ENCODE results near the gene MS4A18. TPM values are rescaled to one million over a fixed set of nuclear protein-coding genes. Genes with fewer than 3 reads are reported as not detected.
"Not testable (repeated sequence)": the region's sequence is repeated elsewhere in the genome, so short reads cannot be mapped to it uniquely, and the experiment has no call there.

Gene MS4A18
- not detected for total RNA-seq
- total RNA-seq (2013) = not detected
- 0 reads per million in 29 experiments for total RNA-seq

DNA sequence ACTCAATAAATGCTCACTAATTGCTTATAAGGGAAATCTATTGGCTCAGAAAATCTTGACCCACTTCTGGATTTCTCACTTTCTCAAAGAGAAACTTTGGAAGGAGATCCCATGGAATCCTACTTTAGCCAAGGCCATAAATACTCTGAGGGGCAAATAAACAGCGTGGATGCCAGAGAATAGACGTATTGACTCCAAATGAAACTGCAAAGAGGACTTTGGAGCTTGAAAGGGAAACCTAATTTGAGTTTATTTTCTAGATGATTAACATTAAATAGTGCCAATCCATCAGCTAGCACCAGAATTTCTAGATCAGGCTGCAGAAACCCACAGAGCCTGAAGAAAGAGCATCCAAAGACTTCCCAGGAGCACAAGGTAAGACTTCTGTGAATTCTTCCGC, at the start of gene MS4A18:
TSS of gene MS4A18 (plus strand) at position 301 of the 400 bp plus-strand sequence.
- ChIA-PET POLR2A (no interaction called here), CTCF (no interaction called here)
- H3K27ac Mint-ChIP-seq = no peak within 1 kb of the TSS
- WGBS (ENCODE audit: insufficient coverage) = 83% methylated on average over 1 of the region's 3 CpGs
- H3K9me3 Mint-ChIP-seq = no peaks in the 10 kb centered on the region
- Histone ChIP-seq H3K27me3 (replicated peaks in 1 of 2; ENCODE audit: control insufficient read depth in 2 of 2, extremely low read depth in 1 of 2, insufficient read depth in 2 of 2, low read length in 1 of 2) (peaks cover 0 to 12% of the 10 kb centered on the region in 2 experiments), H3K4me3 (ENCODE audit: control insufficient read depth in 1 of 2, extremely low read depth in 1 of 2, low read length in 1 of 2) (no peak within 1 kb of the TSS), H3K36me3 (ENCODE audit: control insufficient read depth in 2 of 2, extremely low read depth in 1 of 2, insufficient read depth in 1 of 2, low read length in 1 of 2) (no peaks in the 10 kb centered on the region), H3K9me3 (no peaks in the 10 kb centered on the region), H3K27ac (ENCODE audit: low read length) (no peak within 1 kb of the TSS), H3K4me1 (ENCODE audit: control insufficient read depth in 1 of 2, extremely low read depth in 1 of 2, insufficient read depth in 2 of 2, low read length in 2 of 2) (no peaks in the 10 kb centered on the region)
- no peaks in the 10 kb centered on the region for H3K4me1 Mint-ChIP-seq
- DNase-seq (no peak), ATAC-seq (replicated peaks in 1 of 4) (no peak)
- H3K4me3 Mint-ChIP-seq = no peak within 1 kb of the TSS
- peaks cover 26 to 32% of the 10 kb centered on the region in 2 donors for H3K27me3 Mint-ChIP-seq
- H3K36me3 Mint-ChIP-seq = no peaks in the 10 kb centered on the region

- H3K9me3 ChIP-seq; CTCF ChIA-PET; DNase-seq; H3K4me1 Mint-ChIP-seq; ATAC-seq (replicated peaks in 1 of 4); H3K4me3 ChIP-seq (ENCODE audit: control insufficient read depth in 1 of 2, extremely low read depth in 1 of 2, low read length in 1 of 2); H3K36me3 Mint-ChIP-seq; H3K27ac ChIP-seq (ENCODE audit: low read length); POLR2A ChIA-PET; H3K27ac Mint-ChIP-seq; H3K4me3 Mint-ChIP-seq; H3K36me3 ChIP-seq (ENCODE audit: control insufficient read depth in 2 of 2, extremely low read depth in 1 of 2, insufficient read depth in 1 of 2, low read length in 1 of 2); H3K4me1 ChIP-seq (ENCODE audit: control insufficient read depth in 1 of 2, extremely low read depth in 1 of 2, insufficient read depth in 2 of 2, low read length in 2 of 2); H3K27me3 ChIP-seq (replicated peaks in 1 of 2; ENCODE audit: control insufficient read depth in 2 of 2, extremely low read depth in 1 of 2, insufficient read depth in 2 of 2, low read length in 1 of 2): not testable (repeated sequence)
- peaks cover 15 to 37% (median 36%) of the 10 kb centered on the region in 3 donors for H3K9me3 Mint-ChIP-seq
- WGBS (ENCODE audit: insufficient coverage) = 75% methylated on average over 1 of the region's 2 CpGs
- H3K27me3 Mint-ChIP-seq = peaks cover 16 to 22% of the 10 kb centered on the region in 2 donors
Observed at GRCh38 chr11:60678231-60678630, 46.3 kb upstream of the MS4A18 start.

GRCh38 chr11:60679879-60680278, 44.6 kb upstream of the MS4A18 start:
- Mint-ChIP-seq H3K27ac (no peak overlapping the region), H3K9me3 (peaks cover 15 to 36% (median 29%) of the 10 kb centered on the region in 3 donors), H3K4me3 (no peak overlapping the region), H3K27me3 (peaks cover 12 to 18% of the 10 kb centered on the region in 2 donors), H3K36me3 (peaks cover 5% of the 10 kb centered on the region), H3K4me1 (no peaks in the 10 kb centered on the region)
- H3K9me3 ChIP-seq = no peaks in the 10 kb centered on the region
- no peak overlapping the region for H3K27ac ChIP-seq (ENCODE audit: low read length)
- H3K4me1 ChIP-seq (ENCODE audit: control insufficient read depth in 1 of 2, extremely low read depth in 1 of 2, insufficient read depth in 2 of 2, low read length in 2 of 2) = no peaks in the 10 kb centered on the region
- ChIA-PET POLR2A (no interaction called here), CTCF (no interaction called here)
- no peak overlapping the region for H3K4me3 ChIP-seq (ENCODE audit: control insufficient read depth in 1 of 2, extremely low read depth in 1 of 2, low read length in 1 of 2)
- H3K36me3 ChIP-seq (ENCODE audit: control insufficient read depth in 2 of 2, extremely low read depth in 1 of 2, insufficient read depth in 1 of 2, low read length in 1 of 2) = no peaks in the 10 kb centered on the region
- ATAC-seq (replicated peaks in 1 of 4) (no peak), DNase-seq (no peak)
- H3K27me3 ChIP-seq (replicated peaks in 1 of 2; ENCODE audit: control insufficient read depth in 2 of 2, extremely low read depth in 1 of 2, insufficient read depth in 2 of 2, low read length in 1 of 2) = peaks cover 0 to 9% of the 10 kb centered on the region in 2 experiments

GRCh38 chr11:60680455-60681119, 43.9 kb upstream of the MS4A18 start:
- H3K4me1 Mint-ChIP-seq = no peaks in the 10 kb centered on the region
- H3K36me3 ChIP-seq (ENCODE audit: control insufficient read depth in 2 of 2, extremely low read depth in 1 of 2, insufficient read depth in 1 of 2, low read length in 1 of 2) = no peaks in the 10 kb centered on the region
- ChIA-PET CTCF (no interaction called here), POLR2A (no interaction called here)
- H3K27me3 ChIP-seq (replicated peaks in 1 of 2; ENCODE audit: control insufficient read depth in 2 of 2, extremely low read depth in 1 of 2, insufficient read depth in 2 of 2, low read length in 1 of 2) = peaks cover 0 to 9% of the 10 kb centered on the region in 2 experiments
- peaks cover 5% of the 10 kb centered on the region for H3K36me3 Mint-ChIP-seq
- 40% methylated on average over 1 of the region's 3 CpGs for WGBS (ENCODE audit: insufficient coverage)
- no peak overlapping the region for H3K27ac ChIP-seq (ENCODE audit: low read length)
- H3K27ac Mint-ChIP-seq = no peak overlapping the region
- DNase-seq (no peak), ATAC-seq (replicated peaks in 1 of 4) (no peak)
- peaks cover 15 to 36% (median 29%) of the 10 kb centered on the region in 3 donors for H3K9me3 Mint-ChIP-seq
- no peaks in the 10 kb centered on the region for H3K4me1 ChIP-seq (ENCODE audit: control insufficient read depth in 1 of 2, extremely low read depth in 1 of 2, insufficient read depth in 2 of 2, low read length in 2 of 2)
- no peak overlapping the region for H3K4me3 ChIP-seq (ENCODE audit: control insufficient read depth in 1 of 2, extremely low read depth in 1 of 2, low read length in 1 of 2)
- no peaks in the 10 kb centered on the region for H3K9me3 ChIP-seq
- peaks cover 12 to 18% of the 10 kb centered on the region in 2 donors for H3K27me3 Mint-ChIP-seq
- no peak overlapping the region for H3K4me3 Mint-ChIP-seq

DNA sequence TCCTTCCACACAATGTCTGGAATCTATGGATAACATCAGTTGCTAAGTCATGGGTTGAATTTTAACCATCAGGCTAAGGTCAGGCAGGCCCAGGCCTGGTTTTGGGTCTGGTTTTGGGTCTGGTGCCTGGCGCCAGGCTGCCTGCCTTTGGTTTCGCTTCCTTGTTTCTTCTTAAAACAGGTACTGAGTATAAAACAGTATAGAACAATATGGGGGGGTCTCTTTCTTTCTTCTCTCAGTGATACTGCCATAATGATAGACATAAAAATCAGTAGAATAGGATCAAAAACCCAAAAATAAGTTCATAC, 40.0 kb upstream of the MS4A18 start:
- Mint-ChIP-seq H3K27me3 (peaks cover 11 to 12% of the 10 kb centered on the region in 2 donors), H3K9me3 (peaks cover 0 to 11% (median 7%) of the 10 kb centered on the region in 3 donors)
- H3K36me3 ChIP-seq (ENCODE audit: control insufficient read depth in 2 of 2, extremely low read depth in 1 of 2, insufficient read depth in 1 of 2, low read length in 1 of 2); DNase-seq; POLR2A ChIA-PET; H3K9me3 ChIP-seq; H3K4me3 ChIP-seq (ENCODE audit: control insufficient read depth in 1 of 2, extremely low read depth in 1 of 2, low read length in 1 of 2); H3K4me1 ChIP-seq (ENCODE audit: control insufficient read depth in 1 of 2, extremely low read depth in 1 of 2, insufficient read depth in 2 of 2, low read length in 2 of 2); ATAC-seq (replicated peaks in 1 of 4); H3K36me3 Mint-ChIP-seq; H3K27ac Mint-ChIP-seq; H3K4me3 Mint-ChIP-seq; CTCF ChIA-PET; H3K27ac ChIP-seq (ENCODE audit: low read length); H3K4me1 Mint-ChIP-seq; H3K27me3 ChIP-seq (replicated peaks in 1 of 2; ENCODE audit: control insufficient read depth in 2 of 2, extremely low read depth in 1 of 2, insufficient read depth in 2 of 2, low read length in 1 of 2): not testable (repeated sequence)
- no CpG with 5 or more reads among the region's 2 CpGs for WGBS (ENCODE audit: insufficient coverage)

GRCh38 chr11:60691661-60692060, 32.9 kb upstream of the MS4A18 start:
- Mint-ChIP-seq H3K27ac (no peak overlapping the region), H3K4me1 (no peaks in the 10 kb centered on the region), H3K27me3 (peaks cover 16 to 33% of the 10 kb centered on the region in 2 donors)

DNA sequence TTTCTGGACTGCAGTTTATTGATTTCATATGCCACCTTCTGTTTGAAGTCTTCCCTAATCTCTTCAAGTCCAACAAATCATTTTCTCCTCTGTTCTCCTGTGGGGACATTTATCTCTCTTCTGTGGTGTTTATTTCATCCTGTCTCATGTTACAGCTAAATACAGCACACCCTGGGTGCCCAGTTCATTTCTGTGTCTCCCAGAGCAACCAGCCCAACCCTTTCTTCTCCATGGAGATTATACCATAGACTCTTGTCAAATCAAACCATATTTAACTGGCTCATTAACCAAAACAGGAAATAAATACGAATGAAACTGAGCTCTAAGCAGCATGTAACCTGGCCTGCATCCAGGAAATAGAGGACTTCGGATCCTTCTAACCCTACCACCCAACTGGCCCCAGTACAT, 25.2 kb upstream of the MS4A18 start, which contains the start of gene MS4A8:
TSS of gene MS4A8 (plus strand) at position 329 of the 408 bp plus-strand sequence. CDS start 1,249 bp downstream, outside the sequence.
- ATAC-seq (replicated peaks in 1 of 4) (no peak), DNase-seq (no peak)
- no peaks in the 10 kb centered on the region for H3K36me3 Mint-ChIP-seq
- H3K4me3 Mint-ChIP-seq = no peak within 1 kb of the TSS
- 0% methylated on average over 1 of the region's 2 CpGs for WGBS (ENCODE audit: insufficient coverage)
- no peaks in the 10 kb centered on the region for H3K9me3 ChIP-seq
- H3K27me3 Mint-ChIP-seq = peaks cover 4 to 13% of the 10 kb centered on the region in 2 donors
- peaks cover 2 to 7% of the 10 kb centered on the region in 2 experiments for H3K27me3 ChIP-seq (replicated peaks in 1 of 2; ENCODE audit: control insufficient read depth in 2 of 2, extremely low read depth in 1 of 2, insufficient read depth in 2 of 2, low read length in 1 of 2)
- H3K36me3 ChIP-seq (ENCODE audit: control insufficient read depth in 2 of 2, extremely low read depth in 1 of 2, insufficient read depth in 1 of 2, low read length in 1 of 2) = no peaks in the 10 kb centered on the region
- H3K27ac Mint-ChIP-seq = no peak within 1 kb of the TSS
- CTCF ChIA-PET = no interaction called here
- H3K4me1 ChIP-seq (ENCODE audit: control insufficient read depth in 1 of 2, extremely low read depth in 1 of 2, insufficient read depth in 2 of 2, low read length in 2 of 2) = no peaks in the 10 kb centered on the region
- POLR2A ChIA-PET = no interaction called here
- H3K4me1 Mint-ChIP-seq = no peaks in the 10 kb centered on the region
- H3K9me3 Mint-ChIP-seq = peaks cover 0 to 8% (median 0%) of the 10 kb centered on the region in 3 donors
- no peak within 1 kb of the TSS for H3K27ac ChIP-seq (ENCODE audit: low read length)
- no peak within 1 kb of the TSS for H3K4me3 ChIP-seq (ENCODE audit: control insufficient read depth in 1 of 2, extremely low read depth in 1 of 2, low read length in 1 of 2)

More at GRCh38 chr11:60691661-60692060, 32.9 kb upstream of the MS4A18 start:
- Histone ChIP-seq H3K4me3 (ENCODE audit: control insufficient read depth in 1 of 2, extremely low read depth in 1 of 2, low read length in 1 of 2) (no peak overlapping the region), H3K4me1 (ENCODE audit: control insufficient read depth in 1 of 2, extremely low read depth in 1 of 2, insufficient read depth in 2 of 2, low read length in 2 of 2) (no peaks in the 10 kb centered on the region), H3K36me3 (ENCODE audit: control insufficient read depth in 2 of 2, extremely low read depth in 1 of 2, insufficient read depth in 1 of 2, low read length in 1 of 2) (no peaks in the 10 kb centered on the region), H3K9me3 (no peaks in the 10 kb centered on the region), H3K27me3 (replicated peaks in 1 of 2; ENCODE audit: control insufficient read depth in 2 of 2, extremely low read depth in 1 of 2, insufficient read depth in 2 of 2, low read length in 1 of 2) (peaks cover 0 to 23% of the 10 kb centered on the region in 2 experiments), H3K27ac (ENCODE audit: low read length) (no peak overlapping the region)
- CTCF ChIA-PET = no interaction called here
- WGBS (ENCODE audit: insufficient coverage) = 89% methylated on average over 4 of the region's 5 CpGs
- Mint-ChIP-seq H3K36me3 (no peaks in the 10 kb centered on the region), H3K9me3 (peaks cover 0 to 8% (median 0%) of the 10 kb centered on the region in 3 donors), H3K4me3 (no peak overlapping the region)
- POLR2A ChIA-PET = no interaction called here
- ATAC-seq (replicated peaks in 1 of 4) (no peak), DNase-seq (no peak)

Data from T-cell (primary cell).